NCI-H1694 treated with DMSO at 0.1 percent for 48 hours (cell line): ENCODE measurements around the gene IL1RAPL1.

Experiments used
- DNase-seq: peaks from one replicate; lab custom pipeline; 2025; lab: John Stamatoyannopoulos, UW

IL1RAPL1 gene

DNA sequence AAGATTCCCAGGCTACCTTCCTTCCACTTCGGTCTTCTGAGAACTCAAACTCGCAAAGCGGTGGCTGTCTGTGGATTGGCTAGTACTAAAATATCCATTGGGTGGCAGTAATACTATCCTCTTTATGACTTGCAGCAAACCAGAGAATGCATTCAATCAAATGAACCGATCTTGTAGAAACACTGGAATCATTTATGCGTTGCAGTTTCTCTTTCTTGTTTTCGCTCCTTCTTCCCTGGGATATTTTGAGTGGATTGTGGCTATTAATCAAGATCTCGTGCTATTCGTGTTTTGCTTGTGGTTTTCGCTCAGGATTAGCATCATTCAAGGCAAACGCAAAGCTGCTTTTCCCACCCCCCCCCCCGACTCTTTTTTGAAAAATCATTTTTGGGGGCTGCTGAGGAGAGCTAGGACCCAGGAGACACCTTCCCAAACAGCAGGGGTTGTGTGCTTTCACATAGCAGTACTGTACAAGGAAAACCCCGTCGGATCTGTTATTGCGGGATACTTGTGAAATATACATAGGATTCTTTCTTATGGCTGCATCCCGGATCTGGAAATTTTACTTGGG, at the start of gene IL1RAPL1:
Gene IL1RAPL1, plus strand, starts transcription at position 466 of the 571 bp plus-strand sequence.
- no peak for DNase-seq

DNA sequence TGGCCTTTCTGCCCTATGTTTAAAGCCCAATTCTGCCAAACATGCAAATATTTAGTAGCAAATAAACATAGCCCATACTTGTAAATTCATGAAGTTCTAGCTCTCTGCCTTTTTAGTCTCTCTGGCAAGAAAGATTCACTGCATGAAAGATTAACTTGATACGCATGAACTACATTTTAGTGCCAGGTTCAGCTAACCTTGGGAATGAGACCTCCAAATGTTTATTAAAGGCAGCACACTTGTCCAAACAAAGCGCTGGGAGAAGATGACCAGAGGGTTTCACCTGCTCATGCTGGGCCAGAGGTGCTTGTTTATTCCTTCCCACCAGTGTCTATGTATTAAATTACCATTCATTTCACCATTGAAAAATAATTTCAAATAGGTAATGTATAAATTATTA, 44.5 kb upstream of the IL1RAPL1 start:
- no peak for DNase-seq

DNA sequence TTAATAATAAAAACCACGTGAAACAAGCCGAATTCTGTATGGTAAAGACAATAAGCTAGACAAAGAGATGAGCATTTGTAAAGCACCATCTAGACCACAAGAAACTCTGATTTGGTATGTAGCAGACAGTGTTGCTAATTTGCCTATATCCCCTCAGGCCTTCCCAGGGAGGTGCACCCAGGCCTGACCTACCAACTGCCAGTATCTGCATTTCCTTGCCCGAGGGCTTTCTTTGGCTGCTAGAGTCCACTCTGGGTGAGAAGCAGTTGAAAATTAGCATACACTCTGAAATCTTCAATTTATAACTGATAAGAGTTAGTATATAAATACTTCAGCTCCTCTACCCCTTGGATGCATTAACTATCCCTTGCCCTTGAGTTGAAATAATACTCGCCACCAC, 37.4 kb upstream of the IL1RAPL1 start:
- no peak for DNase-seq

DNA sequence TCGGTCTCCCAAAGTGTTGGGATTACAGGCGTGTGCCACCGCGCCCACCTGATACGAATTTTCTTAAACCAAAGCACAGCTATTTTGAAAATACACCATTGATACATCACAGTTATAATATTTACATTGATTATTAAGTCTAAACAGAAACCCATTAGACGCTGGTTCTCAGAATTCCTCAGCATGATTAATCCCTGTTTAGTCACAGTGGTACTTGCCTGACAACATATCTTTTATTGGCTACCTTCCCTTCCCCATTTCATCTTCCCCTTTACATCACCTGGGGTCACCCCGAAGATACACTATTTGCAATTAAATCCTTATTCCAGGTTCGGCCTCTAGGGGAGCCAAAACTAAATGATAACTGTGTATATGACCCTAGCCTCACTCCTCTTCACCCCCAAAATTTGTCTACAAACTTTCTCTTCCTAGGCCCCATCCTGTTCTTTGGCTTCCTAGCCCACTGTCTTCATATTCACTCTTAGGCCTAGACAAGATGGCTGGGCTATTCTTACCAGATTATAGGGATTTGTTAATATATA, 36.8 kb upstream of the IL1RAPL1 start:
- DNase-seq, result no peak

DNA sequence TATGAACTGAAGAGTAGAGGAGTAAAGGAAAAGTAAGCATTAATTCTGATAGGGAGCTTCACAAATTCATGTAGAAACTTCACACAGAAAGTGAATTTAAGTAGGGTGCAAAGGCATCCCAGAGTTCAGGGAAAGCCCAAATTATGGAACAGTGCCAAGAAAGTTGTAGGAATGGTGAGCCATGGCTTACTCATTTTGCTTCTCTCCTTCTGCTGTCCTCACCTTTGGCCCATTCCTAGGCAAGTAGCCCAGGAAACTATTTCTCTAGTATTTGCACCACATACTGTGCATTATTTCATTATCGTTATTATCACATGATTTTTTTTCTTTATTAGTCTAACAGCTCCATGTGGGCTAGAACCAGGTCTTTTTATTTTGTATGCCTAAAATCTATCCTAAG, 34.9 kb upstream of the IL1RAPL1 start:
- no peak for DNase-seq

DNA sequence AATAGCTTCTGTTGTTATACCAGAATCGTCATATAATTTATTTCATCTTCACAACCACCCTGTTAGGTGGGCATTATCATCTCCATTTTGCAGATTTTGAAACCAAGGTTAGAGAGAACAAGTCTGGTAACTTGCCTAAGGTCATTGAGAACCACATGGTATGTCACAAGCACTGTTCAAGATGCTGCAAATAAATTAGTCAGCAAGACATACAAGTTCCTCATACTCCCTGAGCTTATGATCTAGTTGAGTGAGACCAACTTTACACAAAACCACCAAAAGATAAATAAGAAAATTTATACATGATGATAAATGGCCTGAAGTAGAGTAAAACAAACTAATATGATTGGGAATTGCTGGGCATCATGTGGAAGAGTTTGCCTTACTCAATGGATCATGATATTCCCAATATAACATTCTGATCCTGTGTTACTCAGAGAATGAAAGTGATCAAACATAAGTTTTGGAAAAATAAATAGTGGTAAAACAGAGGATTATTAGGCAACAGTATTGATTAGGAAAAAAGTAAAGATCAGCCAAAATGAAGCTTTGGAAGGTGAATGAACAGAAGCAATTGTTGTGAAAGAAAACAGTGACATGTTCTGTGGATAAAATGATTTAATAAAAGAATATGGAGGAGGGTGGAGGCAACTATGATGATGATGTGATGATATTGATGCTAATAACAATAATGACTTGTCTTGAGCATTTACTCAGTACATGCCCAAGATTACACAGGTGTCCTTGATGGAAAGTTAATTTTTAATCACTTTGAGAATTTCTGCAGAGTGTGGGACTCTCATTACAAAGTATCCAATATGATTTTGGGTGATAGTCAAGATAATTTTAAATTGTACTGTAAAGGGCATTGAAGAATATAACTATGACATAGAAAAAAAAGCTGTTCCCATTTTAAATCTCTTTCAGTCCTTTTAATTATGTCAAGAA, 34.1 kb upstream of the IL1RAPL1 start:
- no peak for DNase-seq

DNA sequence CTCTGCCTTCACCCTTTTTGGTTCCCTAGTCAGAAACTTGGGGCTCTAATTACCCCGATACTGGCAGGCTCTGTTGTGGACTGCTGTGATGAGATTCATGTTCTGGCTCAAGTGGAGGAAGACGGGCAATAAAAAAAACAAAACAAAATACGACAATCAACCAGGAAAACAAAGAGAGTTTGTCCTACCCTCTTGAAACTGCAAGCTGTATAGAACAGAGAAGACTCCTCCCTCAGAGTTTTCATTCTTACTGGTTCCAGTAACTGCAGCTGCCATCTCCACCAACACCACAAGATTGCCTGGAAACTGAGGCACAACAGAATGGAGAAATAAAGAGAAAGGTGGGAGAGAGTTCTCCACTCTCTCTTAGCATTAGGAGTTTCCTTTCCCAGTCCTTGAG, 11.1 kb upstream of the IL1RAPL1 start:
- no peak for DNase-seq

DNA sequence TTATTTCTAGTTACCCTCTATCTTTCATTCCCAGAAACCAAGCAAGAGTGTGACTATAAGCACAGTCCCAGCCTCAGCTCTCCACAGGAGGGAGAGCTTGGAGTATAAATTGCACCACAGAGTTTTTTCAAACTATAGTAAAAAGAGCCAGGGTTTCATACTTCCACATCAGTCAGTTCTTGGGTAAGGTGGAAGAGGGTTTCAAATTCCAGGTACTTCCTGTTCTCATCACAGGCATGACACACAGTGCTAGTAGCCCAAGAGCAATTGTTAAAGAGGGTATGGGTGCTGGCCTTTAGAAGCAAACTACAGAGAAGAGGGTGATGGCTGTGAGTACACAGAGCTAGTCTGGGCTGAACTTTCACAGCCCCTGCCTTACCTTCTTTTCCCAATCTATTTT, 5.7 kb upstream of the IL1RAPL1 start:
- DNase-seq, result no peak

DNA sequence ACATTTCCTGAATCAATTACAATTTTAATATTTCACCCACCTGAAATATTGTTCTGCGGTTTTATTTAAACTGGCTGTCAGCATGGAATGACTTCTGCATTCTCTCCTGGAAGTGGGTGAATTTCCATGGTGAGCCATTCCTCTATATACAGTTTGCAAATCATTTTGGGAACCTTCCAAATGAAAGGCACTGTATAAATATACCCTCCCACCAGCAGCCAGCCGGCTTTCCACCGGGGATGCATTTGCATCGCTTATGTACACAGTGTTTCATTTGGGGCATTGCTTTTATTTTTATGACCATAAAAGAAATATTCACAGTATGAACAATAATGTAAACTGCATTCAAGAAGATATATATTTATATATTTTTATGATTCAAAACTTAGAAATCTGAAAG, 4.7 kb upstream of the IL1RAPL1 start:
- no peak for DNase-seq

DNA sequence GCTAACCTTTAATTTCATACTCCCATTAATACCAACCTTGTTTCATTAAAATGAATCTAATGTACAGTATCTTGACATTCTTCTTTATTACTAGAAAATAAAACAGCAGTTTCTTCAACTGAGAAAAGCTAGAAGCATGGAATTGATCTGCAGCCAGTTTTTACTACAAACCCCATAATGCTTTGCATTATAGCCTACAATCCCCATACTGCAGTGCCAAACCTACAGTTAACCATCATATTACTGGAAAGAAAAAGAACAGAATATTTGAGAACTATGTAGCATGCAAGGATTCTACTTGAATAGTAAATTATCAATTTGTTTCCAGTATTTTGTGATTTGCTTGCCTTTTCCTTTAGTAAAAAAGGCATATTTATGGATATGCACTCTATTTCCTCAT, 3.2 kb upstream of the IL1RAPL1 start:
- no peak for DNase-seq

DNA sequence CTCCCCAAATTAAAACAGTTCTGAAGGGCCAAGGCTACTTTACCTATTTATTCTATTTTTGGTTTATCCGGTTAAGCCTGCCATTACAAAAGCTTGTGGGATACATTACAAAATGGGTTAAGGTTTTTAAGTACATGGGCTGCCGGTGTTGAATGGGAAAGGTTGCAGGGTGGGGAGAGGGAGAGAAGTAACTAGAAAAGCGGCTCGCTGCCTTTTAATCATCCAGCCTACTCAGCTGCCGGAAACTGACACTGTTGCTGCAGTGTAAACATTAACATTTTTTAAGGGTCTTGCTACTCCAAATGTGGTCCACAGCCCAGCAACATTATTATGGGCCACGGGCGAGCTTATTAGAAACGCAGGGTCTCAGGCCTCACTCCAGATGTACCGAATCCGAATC, 1.5 kb upstream of the IL1RAPL1 start:
- no peak for DNase-seq

DNA sequence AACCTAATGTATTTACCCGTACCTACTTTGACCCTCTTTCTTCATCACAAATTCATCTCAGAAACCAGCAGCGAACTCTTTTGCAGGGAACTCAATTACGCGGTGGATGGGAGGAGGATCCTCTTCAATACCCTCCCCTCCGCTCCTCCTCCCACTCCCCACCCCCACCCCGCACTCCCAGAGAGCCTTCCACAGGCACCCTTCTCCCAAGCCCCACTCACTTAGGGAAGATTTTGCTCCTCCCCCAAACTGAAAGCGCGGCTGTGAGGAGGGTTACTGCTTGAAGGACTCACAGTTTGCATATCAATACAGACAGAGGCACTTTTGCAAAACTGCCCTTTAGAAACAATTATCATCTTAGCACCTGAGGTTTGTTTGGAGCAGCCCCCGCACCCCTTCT, 960 bp upstream of the IL1RAPL1 start:
- DNase-seq, result no peak

DNA sequence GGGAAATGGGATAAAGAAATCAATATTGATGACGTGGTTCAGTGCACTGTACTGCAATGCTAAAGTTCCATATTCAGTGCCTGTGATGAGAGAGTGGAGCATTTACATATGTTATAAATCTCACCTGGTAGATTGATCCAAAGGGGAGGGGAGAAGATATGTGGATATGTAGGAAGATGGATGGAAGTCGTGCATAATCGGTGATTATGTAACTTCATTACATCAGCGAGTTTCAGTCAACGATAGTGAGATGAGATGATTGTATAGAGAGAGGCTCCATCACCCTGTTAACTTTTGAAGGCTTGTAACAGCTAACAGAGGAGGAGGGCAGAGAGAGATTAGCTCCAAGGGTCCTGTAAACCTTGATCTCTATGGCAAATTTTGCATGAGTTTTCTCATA, 1.8 kb downstream of the IL1RAPL1 start:
- DNase-seq, result no peak

DNA sequence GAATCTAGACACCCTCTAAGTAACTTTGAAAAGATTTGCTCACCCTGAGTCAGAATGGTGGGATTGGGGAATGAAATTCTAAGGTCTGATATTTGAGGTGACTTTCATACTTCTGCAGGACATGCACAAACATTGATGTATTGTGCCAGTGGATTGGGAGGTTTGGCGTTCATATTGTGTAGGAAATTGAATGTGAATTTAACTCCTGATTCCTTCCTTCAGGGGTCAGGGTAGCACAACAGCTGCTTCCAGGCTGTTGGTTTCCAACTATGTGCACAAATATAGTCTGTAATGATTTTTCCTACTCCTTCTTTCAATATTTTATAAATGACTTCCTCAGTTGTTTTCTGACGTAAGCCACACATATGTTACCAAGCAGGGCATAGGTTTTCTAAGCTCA, 3.1 kb downstream of the IL1RAPL1 start:
- no peak for DNase-seq

DNA sequence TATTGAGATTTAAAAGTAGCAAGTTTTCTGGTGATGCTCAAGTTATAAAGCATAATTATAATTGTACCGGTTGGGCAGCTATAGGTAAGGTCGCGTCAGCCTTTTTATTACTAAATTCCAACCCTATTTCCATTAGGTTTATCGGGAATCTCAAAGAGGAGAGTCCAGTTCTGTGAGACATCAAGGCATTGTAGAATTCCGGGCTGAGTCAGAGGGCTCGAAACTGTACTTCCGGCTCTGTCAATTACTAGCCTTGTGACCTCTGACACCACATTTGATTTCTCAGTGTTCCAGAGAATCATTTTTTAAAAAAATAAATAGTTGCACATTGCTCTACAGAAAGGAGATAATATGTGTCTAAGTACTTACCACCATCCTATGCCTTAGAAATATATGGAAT, 4.3 kb downstream of the IL1RAPL1 start:
- no peak for DNase-seq

DNA sequence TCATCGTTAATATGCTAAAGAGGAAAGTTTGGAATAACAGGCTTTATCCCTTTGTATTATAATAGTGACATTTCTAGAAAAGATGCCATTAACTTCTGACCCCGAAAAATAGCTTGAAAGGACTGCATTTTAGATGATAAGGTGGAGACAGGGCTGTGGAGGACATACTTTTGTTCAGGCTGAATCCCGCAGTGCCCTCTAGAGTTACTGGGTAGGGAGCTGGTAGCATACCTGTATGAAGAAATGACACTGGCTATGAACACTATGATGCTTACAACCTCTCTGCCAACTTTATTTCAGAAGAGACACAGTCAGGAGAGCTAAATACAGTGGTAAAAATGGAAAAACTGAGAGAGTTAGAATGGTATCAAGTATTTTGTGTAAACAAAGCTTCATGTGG, 8.1 kb downstream of the IL1RAPL1 start:
- no peak for DNase-seq

DNA sequence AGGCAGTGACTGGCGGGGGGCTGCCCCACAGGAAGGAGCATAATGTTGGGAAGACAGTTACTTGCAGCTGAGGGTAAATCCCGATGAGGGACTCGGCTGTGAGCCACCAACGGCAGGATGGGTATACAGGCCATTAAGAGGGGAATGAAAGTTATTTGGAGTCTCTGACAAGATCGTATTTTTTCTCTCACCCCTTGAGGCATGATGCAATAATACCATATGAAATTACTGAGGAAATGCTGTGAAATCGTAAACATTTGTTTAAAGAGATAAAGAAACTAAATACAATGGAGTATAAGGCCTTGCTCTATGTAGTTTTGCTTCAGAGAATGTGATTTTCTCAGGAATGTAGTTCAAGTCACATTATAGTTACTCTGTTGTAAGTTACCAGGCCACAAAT, 12.7 kb downstream of the IL1RAPL1 start:
- DNase-seq, result no peak

DNA sequence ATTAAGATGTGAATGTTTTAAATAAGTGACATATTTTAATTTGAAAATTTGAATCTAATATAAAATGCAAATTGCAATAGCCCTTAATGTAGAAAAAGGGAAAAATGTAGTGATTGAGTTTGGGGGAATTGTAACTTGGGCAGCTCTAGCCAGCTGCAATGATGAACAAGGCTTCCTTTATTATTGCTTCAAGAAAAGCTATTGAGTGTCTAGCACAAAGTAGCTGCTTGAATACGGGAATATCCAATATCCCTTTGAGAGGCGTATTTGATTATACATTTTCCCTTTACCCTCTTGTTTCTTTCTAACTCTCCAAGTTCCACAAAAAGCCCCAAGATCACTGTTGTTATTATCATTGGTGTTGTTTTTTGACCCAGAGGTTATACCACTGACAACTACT, 21.8 kb downstream of the IL1RAPL1 start:
- no peak for DNase-seq

DNA sequence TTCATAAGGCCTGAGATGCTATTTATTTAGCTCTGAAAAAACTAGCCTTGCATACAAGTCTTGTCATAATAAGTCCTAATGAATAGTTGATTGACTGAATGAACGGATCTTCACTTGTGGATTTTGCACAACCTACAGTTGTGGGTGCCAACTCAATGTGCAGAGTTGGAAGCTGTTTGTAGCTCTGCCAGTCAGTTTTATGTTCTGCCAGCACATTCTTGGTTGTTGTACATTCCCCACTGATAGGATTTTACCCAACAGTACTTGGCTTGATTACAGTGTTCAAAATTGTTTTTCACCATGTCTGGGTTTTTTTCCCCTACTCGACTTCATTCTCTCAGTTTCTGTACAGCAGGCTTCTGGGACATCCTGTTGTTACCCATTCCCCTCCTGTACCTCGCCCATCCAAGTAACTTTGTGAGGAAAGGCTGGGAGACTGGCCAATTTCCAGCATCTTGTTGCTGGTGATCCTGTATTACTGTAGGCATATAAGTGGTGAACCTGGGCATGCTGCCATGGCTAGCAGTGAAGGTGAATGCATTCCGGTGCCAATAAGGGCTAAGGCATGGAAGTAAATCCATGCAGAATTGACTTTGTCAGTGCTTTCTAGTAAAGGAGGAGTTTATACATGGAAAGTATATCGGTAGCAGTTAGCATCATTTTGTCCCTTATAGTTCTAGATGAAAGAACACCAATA, 22.8 kb downstream of the IL1RAPL1 start:
- no peak for DNase-seq

DNA sequence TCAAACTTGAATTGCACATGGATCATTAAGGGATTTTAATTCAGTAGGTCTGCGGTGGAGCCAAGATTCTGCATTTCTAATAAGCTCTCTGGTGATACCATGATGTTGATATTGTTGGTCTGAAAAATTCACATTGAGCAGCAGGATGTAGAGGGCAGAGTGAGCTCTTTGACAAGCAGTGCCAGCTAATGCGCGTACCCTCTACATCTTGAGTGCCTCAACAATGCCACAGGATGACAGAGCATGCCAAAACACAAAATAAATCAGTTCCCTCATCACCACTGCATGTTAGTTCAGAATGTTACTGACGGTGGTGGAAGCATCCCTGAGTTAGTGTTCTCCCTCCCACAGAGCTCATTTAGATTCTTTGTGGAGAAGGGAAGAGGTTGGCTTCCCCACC, 23.5 kb downstream of the IL1RAPL1 start:
- no peak for DNase-seq

DNA sequence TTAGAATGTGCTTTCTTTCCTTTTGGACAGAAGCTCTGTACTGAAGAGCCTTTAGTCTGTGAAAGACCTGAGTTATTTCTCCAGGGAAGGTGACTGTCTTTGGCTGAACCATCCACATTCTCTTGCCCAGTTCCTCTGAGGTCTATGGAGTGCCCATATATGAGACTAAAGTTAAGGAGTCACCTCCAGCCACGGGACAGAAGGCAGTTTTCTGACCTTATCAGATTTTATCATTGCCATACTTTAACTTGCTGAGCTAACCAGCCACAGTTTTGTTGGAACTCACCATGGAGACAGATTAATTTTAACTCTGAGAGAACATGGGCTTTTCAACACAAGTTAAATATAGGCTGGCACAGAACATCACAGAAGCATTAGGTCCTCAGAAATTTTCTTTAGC, 26.3 kb downstream of the IL1RAPL1 start:
- no peak for DNase-seq

DNA sequence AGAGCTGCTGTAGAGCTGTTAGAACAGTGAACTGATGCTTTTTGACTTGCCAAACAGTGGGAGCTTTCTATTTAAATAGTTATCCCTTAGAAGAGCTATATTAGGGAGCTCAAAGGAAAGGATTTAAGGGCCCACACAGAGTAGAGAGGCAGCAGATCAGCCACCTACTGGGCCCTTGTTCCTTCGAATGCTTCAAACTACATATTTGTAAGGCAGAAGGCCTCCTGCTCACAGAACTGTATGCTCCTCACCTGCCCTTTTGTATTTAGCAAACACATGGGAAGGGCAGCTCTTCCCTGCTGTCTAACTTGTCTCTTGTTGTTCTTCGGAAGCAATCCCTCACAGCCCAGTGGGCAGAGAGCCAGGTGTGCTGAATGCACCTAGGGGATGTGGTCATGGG, 38.0 kb downstream of the IL1RAPL1 start:
- no peak for DNase-seq

DNA sequence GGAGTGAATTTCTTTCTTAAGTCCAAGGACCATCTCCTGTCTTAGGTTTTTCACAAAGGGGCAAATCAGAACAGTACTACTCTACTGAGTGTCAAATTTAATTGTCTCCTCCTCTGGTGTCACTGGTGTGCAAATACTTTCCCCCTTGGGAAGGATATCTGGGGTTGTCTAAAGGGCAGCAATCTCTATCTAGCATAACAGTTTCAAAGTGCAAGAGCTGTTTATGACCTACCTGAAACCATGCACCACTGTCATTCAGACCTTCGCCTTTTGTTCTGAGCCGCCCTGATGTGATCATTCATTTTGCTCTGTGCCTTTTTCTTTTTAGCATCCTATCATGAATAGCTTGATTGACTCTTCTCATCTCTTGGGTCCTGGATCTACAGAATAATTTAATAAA, 39.3 kb downstream of the IL1RAPL1 start:
- DNase-seq, result no peak
